COLO668 (cell line): ENCODE results near the gene KDM5B.

Source experiments
- DNase-seq: peaks from one replicate; lab custom pipeline; 2025; ENCODE audit not compliant: unreplicated experiment; lab: John Stamatoyannopoulos, UW

Gene KDM5B

GRCh38 chr1:202689082-202689481, 119.1 kb downstream of the KDM5B start:
- DNase-seq: no peak

GRCh38 chr1:202688401-202688800, 119.8 kb downstream of the KDM5B start:
- no peak for DNase-seq

GRCh38 chr1:202687798-202688197, 120.4 kb downstream of the KDM5B start:
- DNase-seq: no peak

- no peak for DNase-seq
These were observed 120.9 kb downstream of the KDM5B start for GRCh38 chr1:202687370-202687769.

- no peak for DNase-seq
These were observed 122.6 kb downstream of the KDM5B start for GRCh38 chr1:202685641-202686040.

- DNase-seq: peak; percentile 60
These were observed 123.5 kb downstream of the KDM5B start for GRCh38 chr1:202684716-202685115.

- DNase-seq: no peak
These were observed 125.2 kb downstream of the KDM5B start for GRCh38 chr1:202683029-202683428.

GRCh38 chr1:202682477-202682876, 125.7 kb downstream of the KDM5B start:
- DNase-seq: no peak

GRCh38 chr1:202681736-202682420, 126.3 kb downstream of the KDM5B start:
- DNase-seq: no peak

- no peak for DNase-seq
These were observed 127.5 kb downstream of the KDM5B start for GRCh38 chr1:202680586-202681352.

- DNase-seq: no peak
These were observed 128.6 kb downstream of the KDM5B start for GRCh38 chr1:202679406-202680177.

- DNase-seq: no peak
These were observed 130.8 kb downstream of the KDM5B start for GRCh38 chr1:202677433-202677832.
